H1 (cell line): ENCODE measurements around the gene WRAP73. TPM values are rescaled to one million over a fixed set of nuclear protein-coding genes. Genes with fewer than 3 reads are reported as not detected.

Experiments
- CTCF ChIA-PET: fragments of 300-600 bp; sonication (Branson Sonifier 250); formaldehyde crosslinking; loops from one replicate; lab custom pipeline; 2021; ENCODE audit not compliant: partially characterized antibody; lab: Charles Lee
- POLR2A ChIA-PET: fragments of 300-600 bp; sonication (Branson Sonifier 250); formaldehyde crosslinking; loops from one replicate; lab custom pipeline; 2021; ENCODE audit warnings: inconsistent platforms; ENCODE audit not compliant: partially characterized antibody; lab: Charles Lee
- DNase-seq, 2 experiments: peaks; one replicate each; pipeline versions ENCODE4 v3.0.0 to v3.0.0-alpha.2; 2010 to 2022; ENCODE audit warnings: low spot score in 2 of 2, low read depth in 1 of 2, mixed read lengths in 1 of 2
- FAIRE-seq: peaks from 2 replicates; lab custom pipeline; 2011; peaks lifted over from hg19 to GRCh38; lab: Jason Lieb, UNC
- H2AFZ ChIP-seq: 2 replicates; pipeline ENCODE4 v1.8.1; 2012; ENCODE audit warnings: low read length, inconsistent platforms
- H2AK5ac ChIP-seq: 2 replicates; pipeline ENCODE4 v1.6.1; 2013; ENCODE audit warnings: low read depth, low read length
- H2BK120ac ChIP-seq: replicated peaks from 2 replicates; pipeline ENCODE3; 2013; ENCODE audit warnings: low read depth, low read length, inconsistent platforms
- H2BK12ac ChIP-seq: 2 replicates; pipeline ENCODE4 v1.6.1; 2013; ENCODE audit warnings: low read depth, low read length
- H2BK15ac ChIP-seq: 2 replicates; pipeline ENCODE4 v1.6.1; 2013; ENCODE audit warnings: low read length
- H2BK20ac ChIP-seq: 2 replicates; pipeline ENCODE4 v1.6.1; 2013; ENCODE audit warnings: low read length
- H2BK5ac ChIP-seq: 2 replicates; pipeline ENCODE4 v1.6.1; 2013; ENCODE audit warnings: low read depth, low read length
- H3K14ac ChIP-seq: 2 replicates; pipeline ENCODE4 v1.6.1; 2013; ENCODE audit warnings: inconsistent platforms; ENCODE audit not compliant: insufficient read length
- H3K18ac ChIP-seq: 2 replicates; pipeline ENCODE4 v1.6.1; 2013; ENCODE audit warnings: low read length; ENCODE audit errors: extremely low read depth
- H3K23ac ChIP-seq: 2 replicates; pipeline ENCODE4 v1.6.1; 2013; ENCODE audit warnings: inconsistent platforms; ENCODE audit not compliant: insufficient read length
- H3K23me2 ChIP-seq: 2 replicates; pipeline ENCODE4 v1.6.1; 2013; ENCODE audit warnings: low read depth, low read length
- H3K27ac ChIP-seq: 2 replicates; pipeline ENCODE4 v1.6.1; 2011; ENCODE audit warnings: low read depth, low read length, inconsistent platforms
- H3K27me3 ChIP-seq, 4 experiments: replicated peaks in 1 of 4; 1 replicate in 1 of 4; 2 replicates in 3 of 4; pipeline versions ENCODE4 v1.6.1 to v1.8.1; 2011 to 2013; ENCODE audit warnings: low read length in 3 of 4, mild to moderate bottlenecking in 3 of 4, inconsistent platforms in 2 of 4, mixed read lengths in 2 of 4, moderate library complexity in 1 of 4; ENCODE audit not compliant: control insufficient read depth in 3 of 4, insufficient read depth in 3 of 4; ENCODE audit errors: extremely low read depth in 1 of 4
- H3K36me3 ChIP-seq, 4 experiments: 2 replicates each; pipeline versions ENCODE4 v1.6.1 to v1.8.1; 2011 to 2013; ENCODE audit warnings: mild to moderate bottlenecking in 4 of 4, low read length in 3 of 4, moderate library complexity in 2 of 4, control low read depth in 1 of 4, inconsistent platforms in 1 of 4; ENCODE audit not compliant: insufficient read depth in 4 of 4, control insufficient read depth in 2 of 4
- H3K4ac ChIP-seq: replicated peaks from 2 replicates; pipeline ENCODE3; 2013; ENCODE audit warnings: low read length, low read depth, mixed read lengths, inconsistent platforms; ENCODE audit not compliant: insufficient read length
- H3K4me1 ChIP-seq, 4 experiments: replicated peaks in 1 of 4; 1 replicate in 1 of 4; 2 replicates in 3 of 4; pipeline versions ENCODE4 v1.6.1 to v1.8.1; 2011 to 2013; ENCODE audit warnings: low read length in 3 of 4, inconsistent platforms in 2 of 4, mixed read lengths in 1 of 4; ENCODE audit not compliant: insufficient read depth in 4 of 4, control insufficient read depth in 3 of 4
- H3K4me2 ChIP-seq, 2 experiments: 2 replicates each; pipeline versions ENCODE4 v1.6.1 to v1.8.1; 2011 to 2013; ENCODE audit warnings: low read depth in 2 of 2, low read length in 2 of 2, control low read depth in 1 of 2, inconsistent platforms in 1 of 2, mild to moderate bottlenecking in 1 of 2; ENCODE audit not compliant: insufficient read depth in 1 of 2
- H3K4me3 ChIP-seq, 4 experiments: fragments of 200-600, 300-600 bp in 1 of 4; sonication (generic), shearing (Covaris generic), sonication (Bioruptor Twin) in 1 of 4; 2 replicates each; pipeline versions ENCODE4 v1.5.1 to v1.8.1; 2011 to 2016; ENCODE audit warnings: low read length in 4 of 4, low read depth in 3 of 4, control low read depth in 2 of 4, inconsistent platforms in 2 of 4, mild to moderate bottlenecking in 2 of 4, mixed read lengths in 1 of 4, moderate library complexity in 1 of 4; ENCODE audit not compliant: insufficient read depth in 2 of 4; ENCODE audit errors: extremely low read depth in 1 of 4
- H3K56ac ChIP-seq: replicated peaks from 2 replicates; pipeline ENCODE3; 2013; ENCODE audit warnings: low read depth, mild to moderate bottlenecking, mixed read lengths, low read length, inconsistent platforms; ENCODE audit not compliant: insufficient read length
- H3K79me1 ChIP-seq: 2 replicates; pipeline ENCODE4 v1.6.1; 2013; ENCODE audit warnings: low read depth, low read length, control low read depth
- H3K79me2 ChIP-seq, 2 experiments: 2 replicates each; pipeline versions ENCODE4 v1.6.1 to v1.8.1; 2012 to 2013; ENCODE audit warnings: low read length in 2 of 2, mild to moderate bottlenecking in 2 of 2, inconsistent platforms in 1 of 2; ENCODE audit not compliant: insufficient read depth in 2 of 2, control insufficient read depth in 1 of 2
- H3K9ac ChIP-seq, 4 experiments: replicated peaks in 1 of 4; 1 replicate in 1 of 4; 2 replicates in 3 of 4; pipeline versions ENCODE4 v1.6.1 to v1.8.1; 2011 to 2013; ENCODE audit warnings: low read depth in 3 of 4, low read length in 3 of 4, control low read depth in 2 of 4, mild to moderate bottlenecking in 2 of 4, moderate library complexity in 2 of 4, inconsistent platforms in 1 of 4; ENCODE audit errors: extremely low read depth in 1 of 4
- H3K9me3 ChIP-seq, 2 experiments: 2 replicates each; pipeline versions ENCODE4 v1.6.1 to v1.8.1; 2012 to 2013; ENCODE audit warnings: mild to moderate bottlenecking in 2 of 2, moderate library complexity in 2 of 2, control low read depth in 1 of 2, inconsistent platforms in 1 of 2, low read depth in 1 of 2, low read length in 1 of 2, mixed read lengths in 1 of 2; ENCODE audit not compliant: insufficient read depth in 2 of 2
- H4K20me1 ChIP-seq, 2 experiments: replicated peaks in 1 of 2; 2 replicates each; pipeline versions ENCODE3 to v1.8.1; 2011 to 2013; ENCODE audit warnings: inconsistent platforms in 2 of 2, low read length in 2 of 2, mild to moderate bottlenecking in 1 of 2; ENCODE audit not compliant: insufficient read depth in 2 of 2, control insufficient read depth in 1 of 2
- H4K5ac ChIP-seq: 2 replicates; pipeline ENCODE4 v1.6.1; 2013; ENCODE audit warnings: low read length, low read depth, mixed read lengths, inconsistent platforms; ENCODE audit not compliant: insufficient read length
- H4K8ac ChIP-seq: 2 replicates; pipeline ENCODE4 v1.8.0; 2013; ENCODE audit warnings: mild to moderate bottlenecking, moderate library complexity, low read length, inconsistent platforms; ENCODE audit not compliant: insufficient read depth; ENCODE audit errors: extremely low read depth
- H4K91ac ChIP-seq: replicated peaks from 2 replicates; pipeline ENCODE3; 2013; ENCODE audit warnings: low read length, mixed read lengths, inconsistent platforms; ENCODE audit not compliant: insufficient read length
- GABPA ChIP-seq: IDR thresholded peaks from 2 replicates; pipeline ENCODE4 v1.6.1; 2011; ENCODE audit warnings: mild to moderate bottlenecking, low read length, moderate library complexity, borderline replicate concordance; ENCODE audit not compliant: insufficient read depth
- TBP ChIP-seq: IDR thresholded peaks from 2 replicates; pipeline ENCODE4 v1.6.1; 2011; ENCODE audit warnings: low read depth, low read length, improper control_type of control experiment
- WGBS, 2 experiments: shearing (Covaris generic) in 1 of 2; methylation state at CpG; one replicate each; pipeline versions ENCODE4 v1.1.6 to v1.1.7; 2013 to 2015; ENCODE audit warnings: low lambda C conversion rate in 2 of 2, mixed read lengths in 2 of 2, inconsistent platforms in 1 of 2, low coverage in 1 of 2, missing lambda C conversion rate in 1 of 2; ENCODE audit not compliant: insufficient replicate concordance in 2 of 2, insufficient coverage in 1 of 2, insufficient read length in 1 of 2; ENCODE audit errors: extremely low coverage in 1 of 2, missing lambda C conversion rate in 1 of 2; 5-methylcytosine and 5-hydroxymethylcytosine counted together
- polyA plus RNA-seq, 7 experiments: library from polyadenylated mRNA; depleted of rRNA in 3 of 7; stranded (reverse) in 5 of 7; unstranded in 2 of 7; fragments of >200 nt in 5 of 7; fragments of 200-250 nt in 2 of 7; gene quantifications; 1 replicate in 5 of 7; 2 replicates in 1 of 7; 4 replicates in 1 of 7; pipeline versions ENCODE4 v1.2.1 to v1.2.3, GENCODE V29; 2011 to 2013; ENCODE audit warnings: missing spikeins in 2 of 7, mixed read lengths in 2 of 7
- total RNA-seq: library from RNA; stranded (reverse); fragmentation: NEBNext Ultra II Directional; extraction: Animal tissue kit (Norgen Biotek cat#: 25700); gene quantifications from 2 replicates; pipeline ENCODE4 v1.2.1, GENCODE V29; 2021

The WRAP73 gene
- total and polyA plus RNA-seq, 2 of the 8 experiments (the other 6 are each of a cell fraction or from before 2014, with no cell fraction given) = 30.3 to 50.7 TPM

DNA sequence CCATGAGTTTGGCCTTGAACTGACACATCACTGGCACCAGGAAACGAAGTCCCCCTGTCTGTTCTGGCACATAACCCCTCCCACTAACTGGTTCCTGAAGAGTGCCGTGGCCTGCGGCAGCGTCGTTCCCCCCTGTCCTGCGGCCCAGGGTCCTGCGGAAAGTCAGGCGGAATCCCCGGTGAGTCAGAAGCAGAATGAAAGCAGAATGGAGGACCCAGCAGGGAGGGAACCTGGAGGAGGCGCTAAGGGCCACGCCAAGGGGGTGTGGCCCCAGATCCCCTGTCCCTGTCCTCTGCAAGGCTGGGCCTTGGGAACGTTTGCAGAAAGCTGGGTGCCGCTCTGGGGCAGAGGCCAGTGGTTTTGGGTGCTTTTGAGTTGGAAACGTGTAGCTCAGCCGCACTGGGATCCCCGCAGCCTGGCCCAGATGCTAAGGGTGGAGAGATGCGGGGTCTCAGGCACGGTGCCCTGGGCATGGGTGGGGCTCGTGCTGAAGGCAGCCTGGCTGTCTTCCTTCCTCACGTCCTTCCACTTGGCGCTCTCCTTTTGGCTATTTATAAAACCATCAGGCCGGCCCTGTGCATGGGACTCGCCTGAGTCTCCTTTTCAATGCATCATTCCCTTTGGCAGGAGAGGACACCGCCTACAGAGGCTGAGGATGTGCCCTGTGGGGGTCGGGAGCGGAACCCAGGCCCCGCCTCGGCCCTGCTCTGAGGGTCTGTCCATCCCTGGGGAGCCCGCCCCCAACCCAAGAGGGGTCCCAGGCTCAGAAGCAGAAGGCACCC, 38.6 kb upstream of the WRAP73 start:
- no peak overlapping the region for H3K14ac ChIP-seq
- H3K27me3 ChIP-seq = peaks cover 0 to 12% (median 3%) of the 10 kb centered on the region in 4 experiments; a peak in 3 of 7 replicates
- H4K20me1 ChIP-seq = peaks cover 0 to 4% of the 10 kb centered on the region in 2 experiments
- no peaks in the 10 kb centered on the region; the same call in 1 of the 2 replicates for H3K23me2 ChIP-seq
- no peak overlapping the region for H4K91ac ChIP-seq
- no peak overlapping the region for H3K4ac ChIP-seq
- no peak for FAIRE-seq
- H2BK15ac ChIP-seq = 0 out of 2 replicates have a peak overlapping the region, but pooled peaks have one; percentile 76
- no peak overlapping the region; a peak in 1 of 8 replicates for H3K4me3 ChIP-seq
- H4K8ac ChIP-seq = no peak overlapping the region
- H4K5ac ChIP-seq = no peak overlapping the region
- 67% methylated on average over 29 of the region's 29 CpGs; no CpG with 5 or more reads in 1 of the 2 experiments for WGBS, 2 experiments
- H2BK5ac ChIP-seq = 0 out of 2 replicates have a peak overlapping the region, but pooled peaks have one; percentile 10
- no peak overlapping the region for H3K9ac ChIP-seq
- H3K79me2 ChIP-seq = no peaks in the 10 kb centered on the region
- ChIA-PET CTCF (interaction anchor here (0.5 to 2.5 kb wide), 6 partner anchors 17 to 1164 kb away, joined by 3 to 8 read pairs (median 3); no protein-coding TSS in a partner anchor), POLR2A (no interaction called here)
- no peak overlapping the region for H2AFZ ChIP-seq
- H3K36me3 ChIP-seq = no peaks in the 10 kb centered on the region
- H3K4me1 ChIP-seq = peaks cover 3 to 31% (median 17%) of the 10 kb centered on the region in 4 experiments
- H3K9me3 ChIP-seq = no peaks in the 10 kb centered on the region
- H2AK5ac ChIP-seq = no peak overlapping the region; the same call in 1 of the 2 replicates
- no peak overlapping the region for H3K27ac ChIP-seq
- no peak overlapping the region for H2BK120ac ChIP-seq
- H3K79me1 ChIP-seq = no peaks in the 10 kb centered on the region; the same call in 1 of the 2 replicates
- peak in 1 of 2 experiments; percentile 66 for DNase-seq
- H3K4me2 ChIP-seq = peak overlapping the region in 1 of 2 experiments; percentile 29; a peak in 1 of 4 replicates
- TF ChIP-seq GABPA (0 out of 2 replicates have a peak, but pooled peaks have one; percentile 7), TBP (no peak)
- 0 out of 2 replicates have a peak overlapping the region, but pooled peaks have one; percentile 43 for H3K18ac ChIP-seq
- no peak overlapping the region for H3K56ac ChIP-seq
- H2BK20ac ChIP-seq = no peak overlapping the region
- H2BK12ac ChIP-seq = peak overlapping the region; percentile 52; the same call in 1 of the 2 replicates
- H3K23ac ChIP-seq = no peak overlapping the region
